ENCODE data around the gene KCNG1.

GRCh38 chr20:50999355-50999754 lies 23.6 kb downstream of the KCNG1 start:
- TF ChIP-seq CTCF (CRISPR knock-in tag; IDR thresholded peaks at IDR 0.05) (no peak), NFIC (IDR thresholded peaks at IDR 0.05; ENCODE audit: low read length) (no peak), GTF2F1 (IDR thresholded peaks at IDR 0.05; ENCODE audit: low read length) (no peak), KAT8 (CRISPR knock-in tag; IDR thresholded peaks at IDR 0.05) (no peak), MEF2D (CRISPR knock-in tag; IDR thresholded peaks at IDR 0.05) (no peak), CBX5 (CRISPR knock-in tag; IDR thresholded peaks at IDR 0.05; ENCODE audit: borderline replicate concordance) (no peak), ZBTB44 (CRISPR knock-in tag; IDR thresholded peaks at IDR 0.05) (no peak), SRF (IDR thresholded peaks at IDR 0.05; ENCODE audit: low read depth, low read length) (no peak), POLR2A (IDR thresholded peaks at IDR 0.05; ENCODE audit: insufficient read depth in 1 of 2, low read depth in 2 of 2, low read length in 2 of 2) (no peak)
- TF ChIP-seq, protein P1, sequence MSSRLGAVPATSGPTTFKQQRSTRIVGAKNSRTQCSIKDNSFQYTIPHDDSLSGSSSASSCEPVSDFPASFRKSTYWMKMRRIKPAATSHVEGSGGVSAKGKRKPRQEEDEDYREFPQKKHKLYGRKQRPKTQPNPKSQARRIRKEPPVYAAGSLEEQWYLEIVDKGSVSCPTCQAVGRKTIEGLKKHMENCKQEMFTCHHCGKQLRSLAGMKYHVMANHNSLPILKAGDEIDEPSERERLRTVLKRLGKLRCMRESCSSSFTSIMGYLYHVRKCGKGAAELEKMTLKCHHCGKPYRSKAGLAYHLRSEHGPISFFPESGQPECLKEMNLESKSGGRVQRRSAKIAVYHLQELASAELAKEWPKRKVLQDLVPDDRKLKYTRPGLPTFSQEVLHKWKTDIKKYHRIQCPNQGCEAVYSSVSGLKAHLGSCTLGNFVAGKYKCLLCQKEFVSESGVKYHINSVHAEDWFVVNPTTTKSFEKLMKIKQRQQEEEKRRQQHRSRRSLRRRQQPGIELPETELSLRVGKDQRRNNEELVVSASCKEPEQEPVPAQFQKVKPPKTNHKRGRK (CRISPR knock-in tag; IDR thresholded peaks at IDR 0.05), result no peak
